Fibroblast of lung (primary cell): ENCODE measurements around the gene DEPDC7.

Experiments
- EZH2 ChIP-seq: IDR thresholded peaks from 2 replicates; pipeline ENCODE4 v1.5.1; 2012; ENCODE audit warnings: low read length, control low read depth, mild to moderate bottlenecking; ENCODE audit errors: missing control alignments
- TF ChIP-seq, protein P1 (sequence below), 2 donors: IDR thresholded peaks in 1 of 2; conservative IDR thresholded peaks in 1 of 2; 1 replicate in 1 of 2; 2 replicates in 1 of 2; pipeline ENCODE4 v1.5.1; 2011 to 2012; ENCODE audit warnings: low read length in 2 of 2, control low read depth in 1 of 2, inconsistent platforms in 1 of 2, low read depth in 1 of 2, mild to moderate bottlenecking in 1 of 2

GRCh38 chr11:33000181-33000580, 15.5 kb upstream of the DEPDC7 start:
- TF ChIP-seq, protein P1, sequence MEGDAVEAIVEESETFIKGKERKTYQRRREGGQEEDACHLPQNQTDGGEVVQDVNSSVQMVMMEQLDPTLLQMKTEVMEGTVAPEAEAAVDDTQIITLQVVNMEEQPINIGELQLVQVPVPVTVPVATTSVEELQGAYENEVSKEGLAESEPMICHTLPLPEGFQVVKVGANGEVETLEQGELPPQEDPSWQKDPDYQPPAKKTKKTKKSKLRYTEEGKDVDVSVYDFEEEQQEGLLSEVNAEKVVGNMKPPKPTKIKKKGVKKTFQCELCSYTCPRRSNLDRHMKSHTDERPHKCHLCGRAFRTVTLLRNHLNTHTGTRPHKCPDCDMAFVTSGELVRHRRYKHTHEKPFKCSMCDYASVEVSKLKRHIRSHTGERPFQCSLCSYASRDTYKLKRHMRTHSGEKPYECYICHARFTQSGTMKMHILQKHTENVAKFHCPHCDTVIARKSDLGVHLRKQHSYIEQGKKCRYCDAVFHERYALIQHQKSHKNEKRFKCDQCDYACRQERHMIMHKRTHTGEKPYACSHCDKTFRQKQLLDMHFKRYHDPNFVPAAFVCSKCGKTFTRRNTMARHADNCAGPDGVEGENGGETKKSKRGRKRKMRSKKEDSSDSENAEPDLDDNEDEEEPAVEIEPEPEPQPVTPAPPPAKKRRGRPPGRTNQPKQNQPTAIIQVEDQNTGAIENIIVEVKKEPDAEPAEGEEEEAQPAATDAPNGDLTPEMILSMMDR (conservative IDR thresholded peaks at IDR 0.05 in 1 of 2, IDR thresholded peaks at IDR 0.05 in 1 of 2; ENCODE audit: low read depth in 1 of 2, low read length in 2 of 2): no peak
- no peak for TF ChIP-seq EZH2
